ENCODE data around the gene FAM72D.
"Not testable (repeated sequence)": the region's sequence is repeated elsewhere in the genome, so short reads cannot be mapped to it uniquely, and the experiment has no call there.

The FAM72D gene

GRCh38 chr1:145074021-145074559, 21.7 kb upstream of the FAM72D start:
- H3K27ac ChIP-seq; H3K4me3 ChIP-seq; H3K9ac ChIP-seq; H3K4me2 ChIP-seq; H3K4me1 ChIP-seq; H3K36me3 ChIP-seq; H3K9me3 ChIP-seq (replicated peaks in 1 of 11); H3K27me3 ChIP-seq: not testable (repeated sequence)
- peaks cover 0 to 13% (median 0%) of the 10 kb centered on the region in 11 experiments; a peak in 2 of 22 replicates for H4K20me1 ChIP-seq

- H3K4me1 ChIP-seq; H3K27ac ChIP-seq; H3K27me3 ChIP-seq; H3K4me3 ChIP-seq; H3K9me3 ChIP-seq (replicated peaks in 1 of 11); H3K4me2 ChIP-seq; H3K36me3 ChIP-seq; H3K9ac ChIP-seq: not testable (repeated sequence)
- peaks cover 0 to 17% (median 0%) of the 10 kb centered on the region in 11 experiments; a peak in 2 of 22 replicates for H4K20me1 ChIP-seq
Measured at GRCh38 chr1:145076877-145077276, 18.9 kb upstream of the FAM72D start.

GRCh38 chr1:145077872-145078786, 17.6 kb upstream of the FAM72D start:
- not testable (repeated sequence) for H3K4me3 ChIP-seq; H3K27ac ChIP-seq; H3K9me3 ChIP-seq (replicated peaks in 1 of 11); H3K4me1 ChIP-seq; H3K36me3 ChIP-seq; H3K9ac ChIP-seq; H3K4me2 ChIP-seq; H3K27me3 ChIP-seq
- peaks cover 0 to 17% (median 0%) of the 10 kb centered on the region in 11 experiments; a peak in 2 of 22 replicates for H4K20me1 ChIP-seq

- H3K36me3 ChIP-seq; H3K4me1 ChIP-seq; H3K4me3 ChIP-seq; H3K9me3 ChIP-seq (replicated peaks in 1 of 11); H3K27ac ChIP-seq; H3K4me2 ChIP-seq; H3K9ac ChIP-seq; H3K27me3 ChIP-seq: not testable (repeated sequence)
- H4K20me1 ChIP-seq: peaks cover 0 to 17% (median 0%) of the 10 kb centered on the region in 11 experiments; a peak in 2 of 22 replicates
Measured at GRCh38 chr1:145078787-145079370, 16.9 kb upstream of the FAM72D start.

GRCh38 chr1:145079737-145080136, 16.0 kb upstream of the FAM72D start:
- H3K4me1 ChIP-seq; H3K27ac ChIP-seq; H3K27me3 ChIP-seq; H3K36me3 ChIP-seq; H3K9ac ChIP-seq; H3K9me3 ChIP-seq (replicated peaks in 1 of 11); H3K4me2 ChIP-seq; H3K4me3 ChIP-seq: not testable (repeated sequence)
- peaks cover 0 to 17% (median 0%) of the 10 kb centered on the region in 11 experiments; a peak in 2 of 22 replicates for H4K20me1 ChIP-seq

- not testable (repeated sequence) for H3K27me3 ChIP-seq; H3K36me3 ChIP-seq; H3K27ac ChIP-seq; H3K4me3 ChIP-seq; H3K4me1 ChIP-seq; H3K9ac ChIP-seq; H3K9me3 ChIP-seq (replicated peaks in 1 of 11); H3K4me2 ChIP-seq
- H4K20me1 ChIP-seq: peaks cover 0 to 17% (median 0%) of the 10 kb centered on the region in 11 experiments; a peak in 2 of 22 replicates
Measured at GRCh38 chr1:145080193-145080592, 15.6 kb upstream of the FAM72D start.

- not testable (repeated sequence) for H3K9ac ChIP-seq; H3K27ac ChIP-seq; H3K4me2 ChIP-seq; H3K9me3 ChIP-seq (replicated peaks in 1 of 11); H4K20me1 ChIP-seq; H3K4me3 ChIP-seq; H3K36me3 ChIP-seq; H3K27me3 ChIP-seq; H3K4me1 ChIP-seq
Measured at GRCh38 chr1:145082483-145083255, 13.1 kb upstream of the FAM72D start.

- peak overlapping the region; percentile 63 to 80 (median 75); a peak in 21 of 22 replicates for H3K9ac ChIP-seq
- H3K9me3 ChIP-seq (replicated peaks in 1 of 11); H3K27me3 ChIP-seq; H3K4me1 ChIP-seq; H4K20me1 ChIP-seq; H3K36me3 ChIP-seq: not testable (repeated sequence)
- peak overlapping the region in 8 of 11 experiments; percentile 37 to 63 (median 54); a peak in 16 of 22 replicates for H3K4me2 ChIP-seq
- peak overlapping the region; percentile 51 to 72 (median 62) for H3K4me3 ChIP-seq
- H3K27ac ChIP-seq: peak overlapping the region; percentile 37 to 73 (median 60); a peak in 20 of 22 replicates
Measured at GRCh38 chr1:145093517-145094149, 2.1 kb upstream of the FAM72D start.

- not testable (repeated sequence) for H3K9me3 ChIP-seq (replicated peaks in 1 of 11); H4K20me1 ChIP-seq; H3K36me3 ChIP-seq; H3K4me1 ChIP-seq; H3K4me2 ChIP-seq; H3K27me3 ChIP-seq
- Histone ChIP-seq H3K4me3 (peak overlapping the region; percentile 41 to 66 (median 56); a peak in 19 of 20 replicates), H3K27ac (peak overlapping the region in 5 of 11 experiments; percentile 41 to 66 (median 53); a peak in 8 of 22 replicates), H3K9ac (peak overlapping the region in 9 of 11 experiments; percentile 54 to 70 (median 65); a peak in 15 of 22 replicates)
Measured at GRCh38 chr1:145094655-145095211, 1.0 kb upstream of the FAM72D start.

GRCh38 chr1:145101725-145102124, 6.0 kb downstream of the FAM72D start:
- H4K20me1 ChIP-seq; H3K9me3 ChIP-seq (replicated peaks in 1 of 11); H3K36me3 ChIP-seq; H3K4me2 ChIP-seq; H3K27me3 ChIP-seq; H3K4me1 ChIP-seq; H3K27ac ChIP-seq; H3K4me3 ChIP-seq; H3K9ac ChIP-seq: not testable (repeated sequence)

GRCh38 chr1:145103294-145103693, 7.5 kb downstream of the FAM72D start:
- H3K4me1 ChIP-seq; H3K27ac ChIP-seq; H3K27me3 ChIP-seq; H3K9ac ChIP-seq; H3K36me3 ChIP-seq; H3K9me3 ChIP-seq (replicated peaks in 1 of 11); H4K20me1 ChIP-seq; H3K4me2 ChIP-seq; H3K4me3 ChIP-seq: not testable (repeated sequence)

GRCh38 chr1:145111674-145112073, 15.9 kb downstream of the FAM72D start:
- H3K36me3 ChIP-seq; H3K4me1 ChIP-seq; H4K20me1 ChIP-seq; H3K9me3 ChIP-seq (replicated peaks in 1 of 11); H3K27me3 ChIP-seq; H3K4me2 ChIP-seq; H3K27ac ChIP-seq; H3K9ac ChIP-seq; H3K4me3 ChIP-seq: not testable (repeated sequence)

GRCh38 chr1:145112703-145113102, 16.9 kb downstream of the FAM72D start:
- not testable (repeated sequence) for H3K4me1 ChIP-seq; H3K27me3 ChIP-seq; H3K36me3 ChIP-seq; H3K4me3 ChIP-seq; H3K4me2 ChIP-seq; H3K27ac ChIP-seq; H4K20me1 ChIP-seq; H3K9ac ChIP-seq; H3K9me3 ChIP-seq (replicated peaks in 1 of 11)

Measured in BLaER1 treated with 17β-estradiol and CSF1 and Interleukin-3, amounts not matched to agents 10 nM and 100 nM (cell line).